Measurements from ENCODE around the gene GRIP1.

GRCh38 chr12:66620688-66621087, 58.2 kb downstream of the GRIP1 start:
- no peak for TF ChIP-seq CTCF (IDR thresholded peaks at IDR 0.05 in 2 of 3, conservative IDR thresholded peaks at IDR 0.05 in 1 of 3; ENCODE audit: control insufficient read depth in 2 of 3, extremely low read depth in 1 of 3, insufficient read depth in 1 of 3, low read depth in 3 of 3, low read length in 3 of 3)
- no peak for TF ChIP-seq MYC (IDR thresholded peaks at IDR 0.05; ENCODE audit: insufficient read depth, insufficient read length, insufficient replicate concordance, low read length, severe bottlenecking)
- no peak for TF ChIP-seq FOXM1 (IDR thresholded peaks at IDR 0.05; ENCODE audit: low read depth, low read length)
- no peak for TF ChIP-seq TCF12 (IDR thresholded peaks at IDR 0.05; ENCODE audit: low read depth, low read length)
- TF ChIP-seq CUX1 (IDR thresholded peaks at IDR 0.05; ENCODE audit: insufficient replicate concordance, low read depth, low read length) = no peak
- no peak for TF ChIP-seq REST (IDR thresholded peaks at IDR 0.05; ENCODE audit: low read depth, low read length)
- no peak for TF ChIP-seq SPI1 (IDR thresholded peaks at IDR 0.05; ENCODE audit: borderline replicate concordance, insufficient read depth, low read depth, low read length)
- TF ChIP-seq POLR2A (IDR thresholded peaks at IDR 0.05; ENCODE audit: low read depth, low read length) = no peak
- no peak for TF ChIP-seq TAF1 (IDR thresholded peaks at IDR 0.05; ENCODE audit: borderline replicate concordance, low read depth, low read length)

Data from GM12878 (cell line).